Natural killer cell (primary cell): Measurements from ENCODE around the gene TBX4. TPM values are rescaled to one million over a fixed set of nuclear protein-coding genes. Genes with fewer than 3 reads are reported as not detected.

Experiments
- ATAC-seq, 3 donors: fragments of 150-1000 bp in 2 of 3; fragments of 200-7000 bp in 1 of 3; cut with Tn5 transposase; 1 replicate in 1 of 3; 2 replicates in 2 of 3; pipeline ENCODE4 v1.10.0; 2021; ENCODE audit warnings: mild to moderate bottlenecking in 2 of 3, moderate library complexity in 2 of 3
- DNase-seq, 2 donors: peaks; one replicate each; pipeline versions ENCODE4 v3.0.0 to v3.0.0-alpha.2; 2013 to 2021; ENCODE audit warnings: mixed read lengths in 1 of 2
- H3K27ac ChIP-seq: one replicate; pipeline ENCODE4 v1.5.1; 2013; ENCODE audit warnings: mild to moderate bottlenecking, low read length
- H3K27me3 ChIP-seq: one replicate; pipeline ENCODE4 v1.6.1; 2013; ENCODE audit warnings: low read length; ENCODE audit not compliant: control insufficient read depth, insufficient read depth
- H3K36me3 ChIP-seq: one replicate; pipeline ENCODE4 v1.6.1; 2013; ENCODE audit warnings: low read length; ENCODE audit not compliant: control insufficient read depth, insufficient read depth
- H3K4me1 ChIP-seq: one replicate; pipeline ENCODE4 v1.6.1; 2013; ENCODE audit warnings: low read length; ENCODE audit not compliant: control insufficient read depth, insufficient read depth
- H3K4me3 ChIP-seq: one replicate; pipeline ENCODE4 v1.5.1; 2013; ENCODE audit warnings: low read length
- H3K9me3 ChIP-seq: one replicate; pipeline ENCODE4 v1.6.1; 2013; ENCODE audit warnings: low read length; ENCODE audit not compliant: control insufficient read depth, insufficient read depth
- H3K27ac Mint-ChIP-seq, 2 donors: one replicate each; pipeline ENCODE4 v1.8.0; 2022; ENCODE audit warnings: mild to moderate bottlenecking in 2 of 2, mixed read lengths in 2 of 2, moderate library complexity in 1 of 2
- H3K27me3 Mint-ChIP-seq, 2 donors: one replicate each; pipeline ENCODE4 v1.8.0; 2022; ENCODE audit warnings: low read depth in 2 of 2, mixed read lengths in 2 of 2
- H3K36me3 Mint-ChIP-seq: one replicate; pipeline ENCODE4 v1.8.0; 2022; ENCODE audit warnings: mixed read lengths
- H3K4me1 Mint-ChIP-seq, 2 donors: one replicate each; pipeline ENCODE4 v1.8.0; 2022; ENCODE audit warnings: mixed read lengths in 2 of 2
- H3K4me3 Mint-ChIP-seq: one replicate; pipeline ENCODE4 v1.8.0; 2022; ENCODE audit warnings: mild to moderate bottlenecking, moderate library complexity, mixed read lengths
- H3K9me3 Mint-ChIP-seq, 2 donors: one replicate each; pipeline ENCODE4 v1.8.0; 2022; ENCODE audit warnings: mixed read lengths in 2 of 2
- WGBS: methylation state at CpG from one replicate; pipeline ENCODE4 v1.1.7; 2013; ENCODE audit warnings: missing lambda C conversion rate; ENCODE audit not compliant: insufficient coverage; 5-methylcytosine and 5-hydroxymethylcytosine counted together
- intact Hi-C: fragments of 100-400 bp; cut with micrococcal nuclease; formaldehyde crosslinking; loops from one replicate; pipeline ENCODE4 v1.14.2; 2022
- total RNA-seq, 4 donors: library from RNA; stranded (reverse); fragments of 120-200 nt in 1 of 4; gene quantifications; one replicate each; pipeline versions ENCODE4 v1.2.3 to v1.2.4, GENCODE V29; 2013 to 2022
- TF ChIP-seq, protein P1 (sequence below): fragments of 200-600 bp; IDR thresholded peaks from one replicate; pipeline ENCODE4 v1.8.0; 2022; ENCODE audit warnings: antibody characterized with exemption

Gene TBX4
- total RNA-seq, 3 donors from 2014 or later (not counting 1 experiment from before 2014, with no cell fraction given), result not detected

DNA sequence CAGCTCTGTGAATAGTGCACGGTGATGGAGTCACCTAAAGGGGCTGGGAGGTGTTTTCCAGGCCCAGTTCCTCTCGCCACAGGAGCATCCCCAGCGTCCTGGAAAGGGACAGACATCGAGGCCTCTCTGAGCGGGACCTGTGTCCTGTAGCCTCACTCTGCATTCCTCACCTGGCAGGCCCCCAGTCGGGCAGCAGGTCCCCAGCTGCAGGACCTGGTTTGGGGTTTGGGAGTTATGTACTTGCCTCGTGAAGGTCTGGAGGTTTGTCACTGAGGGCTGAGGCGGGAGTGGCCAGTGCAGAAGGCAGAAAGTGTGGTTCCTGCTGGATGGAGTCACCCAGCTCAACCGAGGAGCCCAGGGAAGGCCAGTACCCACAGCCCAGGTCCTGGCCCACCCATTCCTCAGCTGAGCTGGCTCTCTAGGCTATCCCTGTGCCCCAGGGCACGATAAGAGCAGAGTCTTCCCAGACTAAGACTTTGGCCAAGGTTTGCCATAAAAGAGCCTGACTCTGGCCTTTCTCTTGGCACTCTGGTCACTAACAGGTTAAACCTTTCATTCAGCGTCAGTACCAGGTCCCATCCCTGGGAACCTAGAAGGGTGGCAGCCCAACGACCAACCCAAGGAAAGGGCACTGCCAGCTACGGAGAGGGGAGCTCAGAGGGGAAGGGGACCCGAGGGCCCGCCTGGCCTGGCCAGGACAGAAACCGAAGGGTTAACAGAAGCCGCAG, 24.4 kb downstream of the TBX4 start:
- Histone ChIP-seq H3K4me3 (no peak overlapping the region), H3K27me3 (no peaks in the 10 kb centered on the region), H3K4me1 (no peaks in the 10 kb centered on the region), H3K27ac (no peak overlapping the region), H3K9me3 (no peaks in the 10 kb centered on the region), H3K36me3 (no peaks in the 10 kb centered on the region)
- DNase-seq (no peak), ATAC-seq (no peak)
- H3K27me3 Mint-ChIP-seq, result peaks cover 15 to 19% of the 10 kb centered on the region in 2 donors
- H3K4me3 Mint-ChIP-seq, result no peak overlapping the region
- no peaks in the 10 kb centered on the region for H3K36me3 Mint-ChIP-seq
- WGBS, result 67% methylated on average over 17 of the region's 17 CpGs
- intact Hi-C loops, result no loop called here
- peaks cover 0 to 4% of the 10 kb centered on the region in 2 donors for H3K4me1 Mint-ChIP-seq
- H3K9me3 Mint-ChIP-seq, result no peaks in the 10 kb centered on the region
- no peak overlapping the region for H3K27ac Mint-ChIP-seq
- TF ChIP-seq, protein P1, sequence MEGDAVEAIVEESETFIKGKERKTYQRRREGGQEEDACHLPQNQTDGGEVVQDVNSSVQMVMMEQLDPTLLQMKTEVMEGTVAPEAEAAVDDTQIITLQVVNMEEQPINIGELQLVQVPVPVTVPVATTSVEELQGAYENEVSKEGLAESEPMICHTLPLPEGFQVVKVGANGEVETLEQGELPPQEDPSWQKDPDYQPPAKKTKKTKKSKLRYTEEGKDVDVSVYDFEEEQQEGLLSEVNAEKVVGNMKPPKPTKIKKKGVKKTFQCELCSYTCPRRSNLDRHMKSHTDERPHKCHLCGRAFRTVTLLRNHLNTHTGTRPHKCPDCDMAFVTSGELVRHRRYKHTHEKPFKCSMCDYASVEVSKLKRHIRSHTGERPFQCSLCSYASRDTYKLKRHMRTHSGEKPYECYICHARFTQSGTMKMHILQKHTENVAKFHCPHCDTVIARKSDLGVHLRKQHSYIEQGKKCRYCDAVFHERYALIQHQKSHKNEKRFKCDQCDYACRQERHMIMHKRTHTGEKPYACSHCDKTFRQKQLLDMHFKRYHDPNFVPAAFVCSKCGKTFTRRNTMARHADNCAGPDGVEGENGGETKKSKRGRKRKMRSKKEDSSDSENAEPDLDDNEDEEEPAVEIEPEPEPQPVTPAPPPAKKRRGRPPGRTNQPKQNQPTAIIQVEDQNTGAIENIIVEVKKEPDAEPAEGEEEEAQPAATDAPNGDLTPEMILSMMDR, result no peak

DNA sequence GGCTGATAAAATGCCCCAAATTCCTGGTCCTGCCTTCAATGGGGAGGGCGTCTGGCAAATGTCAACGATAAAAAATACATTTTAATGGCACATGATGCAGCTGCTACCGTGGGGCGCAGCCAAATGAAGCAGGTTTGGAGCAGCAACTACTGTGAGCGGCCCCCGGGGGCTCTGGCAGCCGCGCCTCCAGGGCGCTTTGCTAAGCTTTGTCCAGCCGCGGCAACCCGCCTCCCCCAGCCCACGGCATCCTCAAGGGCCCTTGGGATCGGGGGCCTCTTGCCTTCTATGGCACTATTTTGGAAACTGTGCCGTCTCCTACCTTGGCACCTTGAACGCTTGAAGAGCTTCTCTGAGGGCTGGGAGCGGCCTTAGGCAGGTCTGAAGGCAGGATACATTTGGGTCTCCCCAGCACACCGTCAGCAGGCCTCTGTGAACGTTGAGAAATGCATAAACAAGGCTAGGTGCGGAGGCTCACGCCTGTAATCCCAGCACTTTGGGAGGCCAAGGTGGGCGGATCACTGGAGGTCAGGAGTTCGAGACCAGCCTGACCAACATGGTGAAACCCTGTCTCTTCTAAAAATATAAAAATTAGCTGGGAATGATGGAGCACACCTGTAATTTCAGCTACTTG, 25.1 kb downstream of the TBX4 start:
- intact Hi-C loops, result no loop called here
- Histone ChIP-seq H3K4me3 (no peak overlapping the region), H3K36me3 (no peaks in the 10 kb centered on the region), H3K27me3 (no peaks in the 10 kb centered on the region), H3K9me3 (no peaks in the 10 kb centered on the region), H3K4me1 (no peaks in the 10 kb centered on the region), H3K27ac (no peak overlapping the region)
- Mint-ChIP-seq H3K27ac (no peak overlapping the region), H3K27me3 (peaks cover 15% of the 10 kb centered on the region in 2 donors), H3K9me3 (no peaks in the 10 kb centered on the region), H3K4me1 (peaks cover 0 to 4% of the 10 kb centered on the region in 2 donors), H3K36me3 (no peaks in the 10 kb centered on the region), H3K4me3 (no peak overlapping the region)
- no peak for DNase-seq
- no peak for ATAC-seq
- WGBS, result 70% methylated on average over 23 of the region's 23 CpGs
- TF ChIP-seq, protein P1, result no peak

DNA sequence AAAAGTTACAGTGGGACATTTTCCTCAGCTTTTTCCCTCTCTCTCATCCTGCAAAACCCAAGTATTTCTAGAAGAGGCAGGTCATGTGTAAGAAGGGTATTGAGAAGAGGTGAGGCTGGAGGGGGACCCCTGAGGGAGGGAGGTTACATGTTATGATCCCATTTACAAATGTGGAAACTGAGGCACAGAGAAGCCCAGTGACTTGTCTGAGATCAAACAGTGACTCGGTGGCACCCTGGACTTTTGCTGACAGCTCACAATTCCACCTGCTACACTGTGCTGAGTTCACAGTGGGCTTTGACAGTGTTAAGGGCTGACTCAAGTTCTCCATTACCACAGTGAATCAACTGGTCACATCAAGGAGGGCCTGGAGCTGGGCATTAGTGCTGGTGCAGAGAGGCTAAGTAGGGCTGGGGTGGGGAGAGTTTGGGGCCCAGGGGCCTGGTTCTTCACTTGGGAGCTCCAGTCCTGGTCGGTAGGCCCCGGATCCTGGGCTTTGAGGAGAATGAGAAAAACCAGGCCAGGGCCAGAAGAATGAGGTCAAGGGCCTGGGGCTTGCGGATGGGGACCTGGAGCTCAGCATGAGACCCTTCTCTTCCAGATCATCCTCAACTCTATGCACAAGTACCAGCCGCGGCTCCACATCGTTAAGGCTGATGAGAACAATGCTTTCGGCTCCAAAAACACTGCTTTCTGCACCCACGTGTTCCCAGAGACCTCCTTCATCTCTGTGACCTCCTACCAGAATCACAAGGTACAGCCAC, 26.0 kb downstream of the TBX4 start:
- intact Hi-C loops, result no loop called here
- no peaks in the 10 kb centered on the region for H3K36me3 ChIP-seq
- H3K27me3 ChIP-seq, result no peaks in the 10 kb centered on the region
- Mint-ChIP-seq H3K9me3 (no peaks in the 10 kb centered on the region), H3K27me3 (peaks cover 14 to 15% of the 10 kb centered on the region in 2 donors), H3K4me1 (peaks cover 0 to 4% of the 10 kb centered on the region in 2 donors), H3K4me3 (no peak overlapping the region), H3K27ac (no peak overlapping the region), H3K36me3 (no peaks in the 10 kb centered on the region)
- no peaks in the 10 kb centered on the region for H3K9me3 ChIP-seq
- no peak for ATAC-seq
- no peak overlapping the region for H3K4me3 ChIP-seq
- 88% methylated on average over 9 of the region's 9 CpGs for WGBS
- TF ChIP-seq, protein P1, result no peak
- no peak for DNase-seq
- H3K4me1 ChIP-seq, result no peaks in the 10 kb centered on the region
- H3K27ac ChIP-seq, result no peak overlapping the region
